Common myeloid progenitor, CD34-positive (primary cell): ENCODE measurements around the gene SUGCT.

Experiments used
- CTCF ChIA-PET: fragments of 350-600 bp; sonication (Branson Sonifier 250); formaldehyde crosslinking; loops from one replicate; lab custom pipeline; 2021; ENCODE audit warnings: antibody characterized with exemption; lab: Charles Lee
- POLR2A ChIA-PET: fragments of 350-600 bp; sonication (Branson Sonifier 250); formaldehyde crosslinking; loops from one replicate; lab custom pipeline; 2021; ENCODE audit warnings: antibody characterized with exemption; lab: Charles Lee
- DNase-seq, 3 donors: peaks; one replicate each; pipeline versions ENCODE4 v3.0.0 to v3.0.0-alpha.2; 2013
- H3K27ac ChIP-seq, 2 experiments: 1 replicate in 1 of 2; 2 replicates in 1 of 2; pipeline ENCODE4 v1.7.0; 2013; ENCODE audit warnings: inconsistent platforms in 2 of 2, low read length in 2 of 2, mild to moderate bottlenecking in 2 of 2, low read depth in 1 of 2, moderate library complexity in 1 of 2; ENCODE audit not compliant: severe bottlenecking in 2 of 2, insufficient read depth in 1 of 2, poor library complexity in 1 of 2
- H3K27me3 ChIP-seq, 5 experiments: replicated peaks in 2 of 5; 1 replicate in 3 of 5; 2 replicates in 2 of 5; pipeline versions ENCODE4 v1.6.1 to v1.7.0; 2013; ENCODE audit warnings: low read length in 4 of 5, mild to moderate bottlenecking in 2 of 5, moderate library complexity in 2 of 5, inconsistent platforms in 1 of 5; ENCODE audit not compliant: insufficient read depth in 5 of 5, control insufficient read depth in 4 of 5
- H3K36me3 ChIP-seq, 4 experiments: 1 replicate in 2 of 4; 2 replicates in 2 of 4; pipeline versions ENCODE4 v1.6.1 to v1.7.0; 2013; ENCODE audit warnings: low read length in 3 of 4, control low read depth in 1 of 4, mild to moderate bottlenecking in 1 of 4; ENCODE audit not compliant: control insufficient read depth in 4 of 4, insufficient read depth in 4 of 4
- H3K4me1 ChIP-seq, 4 experiments: 1 replicate in 3 of 4; 2 replicates in 1 of 4; pipeline versions ENCODE4 v1.6.1 to v1.7.1; 2013; ENCODE audit warnings: low read length in 3 of 4, mild to moderate bottlenecking in 3 of 4, control low read depth in 1 of 4, inconsistent platforms in 1 of 4, moderate library complexity in 1 of 4; ENCODE audit not compliant: control insufficient read depth in 4 of 4, insufficient read depth in 4 of 4; ENCODE audit errors: control extremely low read depth in 1 of 4
- H3K4me3 ChIP-seq, 7 experiments: 1 replicate in 4 of 7; 2 replicates in 3 of 7; pipeline versions ENCODE4 v1.5.1 to v1.7.0; 2013; ENCODE audit warnings: mild to moderate bottlenecking in 7 of 7, low read length in 6 of 7, moderate library complexity in 6 of 7, inconsistent platforms in 2 of 7, low read depth in 2 of 7, control low read depth in 1 of 7; ENCODE audit not compliant: insufficient read depth in 4 of 7, control insufficient read depth in 1 of 7; ENCODE audit errors: extremely low read depth in 1 of 7
- H3K9me3 ChIP-seq, 5 experiments: 1 replicate in 4 of 5; 2 replicates in 1 of 5; pipeline versions ENCODE4 v1.6.1 to v1.7.1; 2013; ENCODE audit warnings: low read length in 4 of 5, mild to moderate bottlenecking in 2 of 5, inconsistent platforms in 1 of 5, low read depth in 1 of 5, moderate library complexity in 1 of 5; ENCODE audit not compliant: control insufficient read depth in 4 of 5, insufficient read depth in 2 of 5; ENCODE audit errors: control extremely low read depth in 1 of 5
- WGBS: methylation state at CpG from one replicate; pipeline ENCODE4 v1.1.5; 2013; ENCODE audit not compliant: insufficient coverage; 5-methylcytosine and 5-hydroxymethylcytosine counted together

The SUGCT gene

DNA sequence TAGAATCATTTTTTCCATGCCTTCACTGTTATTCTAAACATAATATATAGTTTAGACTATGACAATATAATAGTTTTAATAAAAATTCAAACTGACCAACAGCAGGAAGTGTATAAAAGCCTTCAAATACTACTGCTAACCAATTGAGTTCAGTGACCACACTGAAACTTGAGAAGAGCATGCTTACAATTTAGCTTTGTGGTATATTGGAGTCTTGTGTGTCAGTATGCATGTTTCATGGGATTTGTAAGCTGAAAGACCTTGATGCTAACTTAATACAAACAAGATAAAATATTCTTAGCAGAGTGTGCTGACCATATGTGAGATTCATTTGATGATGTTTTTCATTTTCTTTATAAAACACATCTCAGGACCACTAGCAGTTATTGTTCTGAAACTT lies 395.5 kb downstream of the SUGCT start:
- no peak for DNase-seq
- H3K4me1 ChIP-seq = no peaks in the 10 kb centered on the region
- POLR2A ChIA-PET = no interaction called here
- CTCF ChIA-PET = no interaction called here
- no peaks in the 10 kb centered on the region for H3K36me3 ChIP-seq
- no peak overlapping the region for H3K4me3 ChIP-seq
- no peaks in the 10 kb centered on the region for H3K9me3 ChIP-seq
- H3K27me3 ChIP-seq = no peaks in the 10 kb centered on the region
- no peak overlapping the region for H3K27ac ChIP-seq

DNA sequence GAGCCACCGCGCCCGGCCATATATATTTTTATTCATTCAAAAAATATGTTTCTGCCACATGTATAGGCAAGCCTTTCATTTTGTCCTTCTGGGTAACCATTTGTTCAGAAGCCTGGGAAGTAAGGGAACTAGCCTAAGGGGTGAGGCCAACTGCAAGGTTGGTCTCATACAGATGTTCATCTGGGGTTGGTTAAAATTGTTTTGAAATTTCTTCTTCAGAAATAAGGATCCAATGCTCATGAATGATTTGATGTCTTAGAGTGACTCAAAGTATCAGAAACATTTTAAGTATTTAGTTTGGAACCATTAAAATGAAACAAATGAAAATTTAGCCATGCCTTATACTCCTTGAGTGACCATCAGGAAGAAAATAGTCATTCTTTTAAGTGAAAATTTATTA lies 397.2 kb downstream of the SUGCT start:
- Histone ChIP-seq H3K36me3 (no peaks in the 10 kb centered on the region), H3K4me3 (no peak overlapping the region), H3K4me1 (no peaks in the 10 kb centered on the region), H3K9me3 (no peaks in the 10 kb centered on the region), H3K27ac (no peak overlapping the region), H3K27me3 (no peaks in the 10 kb centered on the region)
- ChIA-PET POLR2A (no interaction called here), CTCF (no interaction called here)
- WGBS = no CpG with 5 or more reads among the region's 3 CpGs
- DNase-seq = no peak

DNA sequence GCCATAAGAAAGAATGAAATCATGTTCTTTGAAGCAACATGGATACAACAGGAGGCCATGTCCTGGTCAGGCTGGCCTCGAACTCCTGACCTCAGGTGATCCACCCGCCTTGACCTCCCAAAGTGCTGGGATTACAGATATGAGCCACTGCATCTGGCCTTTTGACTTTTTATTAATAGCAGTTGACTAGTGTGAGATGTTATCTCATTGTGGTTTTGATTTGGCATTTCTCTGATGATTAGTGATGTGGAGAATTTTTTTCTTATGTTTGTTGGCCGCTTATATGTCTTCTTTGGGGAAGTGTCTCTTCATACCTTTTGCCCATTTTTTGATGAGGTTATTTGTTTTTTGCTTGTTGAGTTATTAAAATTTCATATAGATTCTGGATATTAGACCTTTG lies 400.9 kb downstream of the SUGCT start:
- 90% methylated on average over 2 of the region's 3 CpGs for WGBS

DNA sequence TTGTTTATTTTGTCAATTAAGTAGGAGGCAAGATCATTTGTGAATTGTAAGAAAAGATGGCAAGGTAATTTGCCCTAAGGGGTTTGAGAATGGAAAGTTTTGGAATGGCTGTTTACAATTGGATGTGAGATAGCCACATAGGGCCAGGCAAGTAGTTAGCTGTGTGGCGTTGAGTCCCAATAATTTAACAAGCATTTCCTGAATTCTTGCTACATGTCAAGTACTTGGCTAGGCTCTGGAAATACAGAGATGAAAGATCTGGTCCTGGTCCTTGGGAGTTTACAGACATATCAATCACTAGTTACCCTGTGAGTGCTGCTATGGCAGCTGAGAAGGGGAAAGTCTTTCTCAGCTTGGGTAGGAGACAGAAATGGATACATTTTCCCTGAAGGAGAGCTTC lies 401.6 kb downstream of the SUGCT start:
- WGBS = no CpG with 5 or more reads among the region's 1 CpG
- Histone ChIP-seq H3K27ac (no peak overlapping the region), H3K4me1 (no peaks in the 10 kb centered on the region), H3K36me3 (no peaks in the 10 kb centered on the region), H3K9me3 (peaks cover 0 to 2% (median 0%) of the 10 kb centered on the region in 5 experiments), H3K4me3 (no peak overlapping the region), H3K27me3 (no peaks in the 10 kb centered on the region)
- CTCF ChIA-PET = no interaction called here
- POLR2A ChIA-PET = no interaction called here
- no peak for DNase-seq

More for the DNA sequence above, 400.9 kb downstream of the SUGCT start:
- no peak overlapping the region for H3K27ac ChIP-seq
- no peak for DNase-seq
- no peaks in the 10 kb centered on the region for H3K4me1 ChIP-seq
- ChIA-PET POLR2A (no interaction called here), CTCF (no interaction called here)
- H3K9me3 ChIP-seq = peaks cover 0 to 2% (median 0%) of the 10 kb centered on the region in 5 experiments
- H3K27me3 ChIP-seq = no peaks in the 10 kb centered on the region
- no peak overlapping the region for H3K4me3 ChIP-seq
- no peaks in the 10 kb centered on the region for H3K36me3 ChIP-seq

DNA sequence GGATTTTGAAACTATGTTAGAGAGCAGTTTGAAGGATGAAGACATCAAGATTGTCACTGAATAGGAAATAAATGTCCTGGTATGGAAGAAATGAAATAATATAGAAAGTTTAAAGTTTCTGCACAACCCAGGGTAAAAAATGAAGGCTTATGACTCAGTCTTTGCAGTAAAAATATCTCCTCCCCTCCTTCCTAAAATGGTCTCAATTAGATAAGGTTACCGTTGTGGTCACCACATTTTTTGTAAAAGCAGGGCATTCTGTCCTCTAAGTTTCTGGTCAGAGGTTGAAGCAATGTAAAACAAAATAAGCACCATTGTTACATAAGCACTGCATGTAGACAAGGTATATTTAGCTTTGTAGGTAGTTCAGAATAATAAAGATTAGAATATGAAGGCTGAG lies 403.5 kb downstream of the SUGCT start:
- H3K36me3 ChIP-seq = no peaks in the 10 kb centered on the region
- H3K4me3 ChIP-seq = no peak overlapping the region
- H3K4me1 ChIP-seq = peaks cover 0 to 2% (median 0%) of the 10 kb centered on the region in 4 experiments
- WGBS = 71% methylated on average over 1 of the region's 1 CpG
- CTCF ChIA-PET = interaction anchor here (0.7 kb wide), 1 partner anchor 999 kb away, joined by 3 read pairs; no protein-coding TSS in a partner anchor
- H3K9me3 ChIP-seq = peaks cover 0 to 2% (median 0%) of the 10 kb centered on the region in 5 experiments
- DNase-seq = no peak
- POLR2A ChIA-PET = no interaction called here
- no peak overlapping the region for H3K27ac ChIP-seq
- no peaks in the 10 kb centered on the region for H3K27me3 ChIP-seq

DNA sequence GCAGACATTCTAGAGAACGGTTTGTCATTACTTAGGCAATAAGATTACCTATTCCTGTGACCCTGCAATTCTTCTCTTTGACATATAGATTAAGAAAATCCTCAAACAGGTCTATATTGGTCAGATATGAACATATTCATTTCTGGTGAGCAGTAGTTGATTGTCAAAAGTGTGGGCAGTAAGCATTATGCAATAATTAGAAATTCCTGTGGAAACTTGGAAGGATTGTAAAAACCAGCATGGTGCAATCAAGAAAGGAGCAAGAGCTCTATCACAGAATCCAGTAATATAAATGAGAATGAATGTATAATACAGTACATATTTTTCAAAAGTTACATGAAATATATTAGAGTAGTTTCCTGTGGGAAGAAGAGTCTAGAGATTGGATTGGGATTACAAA lies 406.5 kb downstream of the SUGCT start:
- H3K27ac ChIP-seq = no peak overlapping the region
- peaks cover 0 to 2% (median 0%) of the 10 kb centered on the region in 5 experiments for H3K9me3 ChIP-seq
- no peaks in the 10 kb centered on the region for H3K27me3 ChIP-seq
- ChIA-PET POLR2A (no interaction called here), CTCF (no interaction called here)
- H3K4me3 ChIP-seq = no peak overlapping the region
- H3K4me1 ChIP-seq = peaks cover 0 to 8% (median 0%) of the 10 kb centered on the region in 4 experiments
- no peaks in the 10 kb centered on the region for H3K36me3 ChIP-seq
- no CpG with 5 or more reads among the region's 1 CpG for WGBS
- DNase-seq = no peak

DNA sequence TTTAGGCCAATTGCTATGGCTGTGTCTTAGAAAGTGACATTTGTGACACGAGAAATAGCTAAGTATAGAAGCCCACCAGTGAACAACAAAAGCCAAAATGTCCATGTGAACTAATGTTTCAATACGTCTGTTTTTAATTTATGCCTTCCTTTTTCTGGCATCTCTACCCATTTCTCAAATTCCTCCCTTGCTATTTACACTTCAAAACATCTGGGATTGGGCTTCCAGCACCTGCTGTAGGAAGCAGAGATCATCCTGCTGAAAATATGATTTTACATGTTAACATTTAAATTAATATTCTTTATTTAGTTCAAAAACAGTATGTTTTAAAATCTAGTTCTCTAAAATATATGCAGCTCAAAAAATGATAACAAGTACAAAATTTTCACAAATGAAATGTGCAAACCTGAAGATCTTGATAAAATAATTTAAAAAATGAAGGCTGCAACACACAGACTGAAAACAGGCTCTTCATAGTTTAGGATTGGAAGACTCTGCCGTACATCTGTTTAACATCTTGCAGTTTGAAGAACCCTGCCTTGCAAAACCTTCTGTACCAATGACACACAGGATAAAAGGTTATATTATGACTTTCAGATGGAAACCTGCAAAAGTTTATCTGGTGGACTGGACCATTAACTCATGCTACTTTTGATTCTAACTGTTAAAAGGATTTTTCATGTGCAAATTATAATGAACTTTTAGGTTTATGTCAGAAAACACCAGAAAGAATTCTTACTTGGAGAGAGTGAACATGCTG lies 408.4 kb downstream of the SUGCT start:
- POLR2A ChIA-PET = interaction anchor here (1.0 kb wide), 1 partner anchor 19 kb away, joined by 3 read pairs; no protein-coding TSS in a partner anchor
- 62% methylated on average over 3 of the region's 3 CpGs for WGBS

More for the DNA sequence above, 408.4 kb downstream of the SUGCT start:
- Histone ChIP-seq H3K27ac (no peak overlapping the region), H3K36me3 (no peaks in the 10 kb centered on the region), H3K4me3 (no peak overlapping the region), H3K9me3 (peaks cover 0 to 2% (median 0%) of the 10 kb centered on the region in 5 experiments), H3K4me1 (peaks cover 0 to 8% (median 0%) of the 10 kb centered on the region in 4 experiments), H3K27me3 (no peaks in the 10 kb centered on the region)
- CTCF ChIA-PET = interaction anchor here (1.1 kb wide), 1 partner anchor 8 kb away, joined by 3 read pairs; no protein-coding TSS in a partner anchor
- no peak for DNase-seq
